Ishikawa (cell line): ENCODE measurements around the gene ZNF316.

Source experiments
- CEBPB ChIP-seq: IDR thresholded peaks from 2 replicates; pipeline ENCODE4 v1.6.1; 2012
- CREB1 ChIP-seq: IDR thresholded peaks from 2 replicates; pipeline ENCODE4 v1.6.1; 2012; ENCODE audit warnings: low read depth
- EGR1 ChIP-seq: IDR thresholded peaks from 2 replicates; pipeline ENCODE4 v1.6.1; 2012
- EP300 ChIP-seq: IDR thresholded peaks from 2 replicates; pipeline ENCODE4 v1.6.1; 2012; ENCODE audit warnings: borderline replicate concordance
- FOXM1 ChIP-seq: IDR thresholded peaks from 2 replicates; pipeline ENCODE4 v1.6.1; 2012; ENCODE audit warnings: low read depth, borderline replicate concordance
- NFIC ChIP-seq: IDR thresholded peaks from 2 replicates; pipeline ENCODE4 v1.6.1; 2012
- RAD21 ChIP-seq: IDR thresholded peaks from 2 replicates; pipeline ENCODE4 v1.6.1; 2012; ENCODE audit warnings: low read depth
- TAF1 ChIP-seq: IDR thresholded peaks from 2 replicates; pipeline ENCODE4 v1.6.1; 2012; ENCODE audit warnings: low read depth, mild to moderate bottlenecking
- TCF12 ChIP-seq: IDR thresholded peaks from 2 replicates; pipeline ENCODE4 v1.6.1; 2012; ENCODE audit warnings: low read depth
- TEAD4 ChIP-seq: IDR thresholded peaks from 2 replicates; pipeline ENCODE4 v1.6.1; 2012
- USF1 ChIP-seq: IDR thresholded peaks from 2 replicates; pipeline ENCODE4 v1.6.1; 2012
- YY1 ChIP-seq: IDR thresholded peaks from 2 replicates; pipeline ENCODE4 v1.6.1; 2012; ENCODE audit warnings: low read depth
- ZBTB7A ChIP-seq: IDR thresholded peaks from 2 replicates; pipeline ENCODE4 v1.6.1; 2012; ENCODE audit warnings: low read depth
- TF ChIP-seq, protein P1 (sequence below): IDR thresholded peaks from 2 replicates; pipeline ENCODE4 v1.6.1; 2012
- TF ChIP-seq, protein P2 (sequence below): IDR thresholded peaks from 2 replicates; pipeline ENCODE4 v1.6.1; 2012; ENCODE audit warnings: low read depth, mild to moderate bottlenecking

Gene ZNF316

DNA sequence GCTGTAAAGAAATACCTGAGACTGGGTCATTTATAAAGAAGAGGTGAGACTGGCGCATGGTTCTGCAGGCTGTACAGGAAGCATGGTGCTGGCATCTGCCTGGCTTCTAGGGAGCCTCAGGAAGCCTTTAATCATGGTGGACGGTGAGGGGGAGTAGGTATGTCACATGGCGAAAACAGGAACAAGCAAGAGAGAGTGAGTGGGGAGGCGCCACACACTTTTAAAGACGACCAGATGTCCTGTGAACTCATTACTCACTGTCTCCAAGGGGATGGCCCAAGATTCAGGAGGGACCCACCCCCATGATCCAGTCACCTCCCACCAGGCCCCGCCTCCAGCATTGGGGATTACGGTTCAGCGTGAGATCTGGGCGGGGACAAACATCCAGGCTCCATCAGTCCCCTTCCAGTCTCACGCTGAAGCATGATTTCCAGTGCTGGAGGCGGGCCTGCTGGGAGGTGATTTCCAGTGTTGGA, 3.2 kb downstream of the ZNF316 start:
- TF ChIP-seq USF1: 0 out of 2 replicates have a peak, but pooled peaks have one; percentile 14
- TF ChIP-seq YY1: no peak
- no peak for TF ChIP-seq ZBTB7A
- TF ChIP-seq EGR1: no peak
- TF ChIP-seq CREB1: no peak
- TF ChIP-seq FOXM1: no peak
- TF ChIP-seq, protein P1, sequence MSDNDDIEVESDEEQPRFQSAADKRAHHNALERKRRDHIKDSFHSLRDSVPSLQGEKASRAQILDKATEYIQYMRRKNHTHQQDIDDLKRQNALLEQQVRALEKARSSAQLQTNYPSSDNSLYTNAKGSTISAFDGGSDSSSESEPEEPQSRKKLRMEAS: no peak

DNA sequence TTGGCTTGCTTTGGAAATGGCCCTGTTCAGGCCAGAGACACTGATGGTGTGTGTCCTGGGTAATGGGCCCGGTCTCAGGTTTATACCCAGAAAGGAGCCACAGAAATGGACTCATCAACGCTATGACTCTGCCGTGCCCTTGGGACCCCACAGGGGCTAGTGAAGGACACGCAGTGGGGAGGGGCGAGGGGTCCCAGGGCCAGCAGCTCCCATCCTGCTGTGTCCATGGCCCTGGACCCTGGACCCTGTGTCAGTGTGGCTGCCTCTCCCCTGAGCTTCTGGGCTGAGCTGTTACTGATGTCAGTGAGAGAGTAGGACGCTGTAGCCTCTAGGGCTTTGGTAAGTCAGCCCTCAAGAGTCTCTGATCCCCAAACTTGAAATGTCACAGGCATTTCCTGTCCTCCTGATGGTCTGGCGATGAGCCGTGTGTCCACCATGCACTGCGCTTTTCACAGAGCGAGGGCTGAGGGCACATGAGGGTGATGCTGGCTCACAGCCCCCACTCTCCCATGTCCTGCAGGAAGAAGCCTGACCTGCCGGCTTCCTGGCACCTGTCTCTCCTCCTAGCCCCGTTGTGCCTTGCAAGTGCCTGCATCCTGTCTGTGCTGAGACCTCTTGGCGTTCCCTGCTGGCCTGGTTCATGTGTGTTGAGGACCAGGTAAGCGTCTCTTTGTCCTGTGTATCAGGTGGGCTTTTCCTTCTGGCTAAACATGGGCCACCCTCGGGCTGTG, 4.4 kb downstream of the ZNF316 start:
- TF ChIP-seq CREB1: no peak
- TF ChIP-seq, protein P1: no peak
- TF ChIP-seq TAF1: no peak
- TF ChIP-seq USF1: no peak
- TF ChIP-seq ZBTB7A: no peak
- no peak for TF ChIP-seq YY1
- no peak for TF ChIP-seq FOXM1
- TF ChIP-seq EP300: no peak
- no peak for TF ChIP-seq NFIC
- TF ChIP-seq, protein P2, sequence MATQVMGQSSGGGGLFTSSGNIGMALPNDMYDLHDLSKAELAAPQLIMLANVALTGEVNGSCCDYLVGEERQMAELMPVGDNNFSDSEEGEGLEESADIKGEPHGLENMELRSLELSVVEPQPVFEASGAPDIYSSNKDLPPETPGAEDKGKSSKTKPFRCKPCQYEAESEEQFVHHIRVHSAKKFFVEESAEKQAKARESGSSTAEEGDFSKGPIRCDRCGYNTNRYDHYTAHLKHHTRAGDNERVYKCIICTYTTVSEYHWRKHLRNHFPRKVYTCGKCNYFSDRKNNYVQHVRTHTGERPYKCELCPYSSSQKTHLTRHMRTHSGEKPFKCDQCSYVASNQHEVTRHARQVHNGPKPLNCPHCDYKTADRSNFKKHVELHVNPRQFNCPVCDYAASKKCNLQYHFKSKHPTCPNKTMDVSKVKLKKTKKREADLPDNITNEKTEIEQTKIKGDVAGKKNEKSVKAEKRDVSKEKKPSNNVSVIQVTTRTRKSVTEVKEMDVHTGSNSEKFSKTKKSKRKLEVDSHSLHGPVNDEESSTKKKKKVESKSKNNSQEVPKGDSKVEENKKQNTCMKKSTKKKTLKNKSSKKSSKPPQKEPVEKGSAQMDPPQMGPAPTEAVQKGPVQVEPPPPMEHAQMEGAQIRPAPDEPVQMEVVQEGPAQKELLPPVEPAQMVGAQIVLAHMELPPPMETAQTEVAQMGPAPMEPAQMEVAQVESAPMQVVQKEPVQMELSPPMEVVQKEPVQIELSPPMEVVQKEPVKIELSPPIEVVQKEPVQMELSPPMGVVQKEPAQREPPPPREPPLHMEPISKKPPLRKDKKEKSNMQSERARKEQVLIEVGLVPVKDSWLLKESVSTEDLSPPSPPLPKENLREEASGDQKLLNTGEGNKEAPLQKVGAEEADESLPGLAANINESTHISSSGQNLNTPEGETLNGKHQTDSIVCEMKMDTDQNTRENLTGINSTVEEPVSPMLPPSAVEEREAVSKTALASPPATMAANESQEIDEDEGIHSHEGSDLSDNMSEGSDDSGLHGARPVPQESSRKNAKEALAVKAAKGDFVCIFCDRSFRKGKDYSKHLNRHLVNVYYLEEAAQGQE: no peak
- no peak for TF ChIP-seq TCF12
- TF ChIP-seq CEBPB: no peak
- TF ChIP-seq EGR1: no peak

GRCh38 chr7:6642239-6642839, 5.2 kb downstream of the ZNF316 start:
- no peak for TF ChIP-seq YY1
- TF ChIP-seq, protein P1: no peak
- TF ChIP-seq, protein P2: no peak
- no peak for TF ChIP-seq EP300
- TF ChIP-seq TCF12: no peak
- no peak for TF ChIP-seq FOXM1

- TF ChIP-seq NFIC (no peak), YY1 (no peak), USF1 (no peak), TEAD4 (no peak), FOXM1 (no peak), EGR1 (no peak), RAD21 (no peak), CEBPB (no peak), CREB1 (no peak), ZBTB7A (no peak), TCF12 (no peak), TAF1 (no peak), EP300 (no peak)
- TF ChIP-seq, protein P1: no peak
- TF ChIP-seq, protein P2: no peak
Observed at GRCh38 chr7:6642861-6643640, 5.9 kb downstream of the ZNF316 start.
